GM19452 (cell line): Measurements from ENCODE around the gene DSTN.

ENCODE experiments used
- ATAC-seq: cut with Tn5 transposase; IDR thresholded peaks from one replicate; pipeline ENCODE4 v1.9.1; 2021; ENCODE audit not compliant: unreplicated experiment

Gene DSTN

GRCh38 chr20:17611540-17612286 is 41.8 kb downstream of the DSTN start:
- no peak for ATAC-seq

- no peak for ATAC-seq
Observed at GRCh38 chr20:17612287-17612991, 42.6 kb downstream of the DSTN start.

DNA sequence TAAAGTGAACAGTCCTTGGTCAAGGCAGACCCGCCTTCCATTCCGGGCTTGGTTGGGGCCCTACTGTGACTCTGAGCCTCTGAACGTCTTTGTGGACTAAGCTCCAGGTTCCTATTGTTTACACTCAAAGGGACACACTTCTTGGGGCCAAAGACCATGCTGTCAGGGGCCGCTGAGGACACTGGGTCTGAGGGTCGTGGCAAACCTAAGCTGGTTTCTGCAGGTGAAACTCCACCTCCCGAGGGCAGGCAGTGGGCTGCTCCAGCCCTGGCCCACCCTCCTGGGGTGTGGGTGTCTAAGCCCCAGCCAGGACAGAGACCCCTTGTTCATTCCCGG is 43.1 kb downstream of the DSTN start:
- ATAC-seq = no peak

GRCh38 chr20:17613328-17614175 is 43.7 kb downstream of the DSTN start:
- no peak for ATAC-seq

DNA sequence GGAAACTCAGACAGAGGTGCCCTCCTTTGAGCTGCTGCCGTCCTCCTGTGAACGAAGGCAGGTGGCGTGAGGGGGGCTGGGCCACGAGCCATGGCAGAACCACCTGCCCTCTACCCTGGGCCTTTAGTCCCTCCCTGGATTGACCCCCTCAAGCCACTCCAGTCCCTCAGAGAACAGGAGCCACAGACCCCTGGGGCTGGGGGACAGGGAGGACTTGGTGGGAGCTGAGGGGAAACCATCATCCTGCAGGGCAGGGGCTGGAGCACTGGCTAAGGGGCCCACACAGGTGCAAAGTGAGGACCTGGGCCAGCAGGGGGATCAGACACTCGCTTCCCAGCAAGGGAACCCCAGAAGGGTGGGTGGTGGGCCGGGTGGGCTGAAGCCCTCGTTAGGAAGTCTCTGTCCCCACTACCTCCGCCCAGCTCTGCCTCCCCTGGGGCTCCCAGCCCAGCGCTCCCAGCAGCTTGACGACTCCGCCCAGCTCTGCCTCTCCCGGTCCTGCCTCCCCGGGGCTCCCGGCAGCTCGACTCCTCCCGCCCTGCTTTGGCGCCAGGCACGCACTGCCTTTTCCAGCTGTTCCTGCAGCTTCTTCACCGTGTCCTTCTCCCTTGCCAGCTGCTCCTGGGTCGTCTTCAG is 44.4 kb downstream of the DSTN start:
- ATAC-seq = no peak

- no peak for ATAC-seq
Observed at GRCh38 chr20:17614812-17615644, 45.2 kb downstream of the DSTN start.

GRCh38 chr20:17615645-17616479 is 46.0 kb downstream of the DSTN start:
- no peak for ATAC-seq

DNA sequence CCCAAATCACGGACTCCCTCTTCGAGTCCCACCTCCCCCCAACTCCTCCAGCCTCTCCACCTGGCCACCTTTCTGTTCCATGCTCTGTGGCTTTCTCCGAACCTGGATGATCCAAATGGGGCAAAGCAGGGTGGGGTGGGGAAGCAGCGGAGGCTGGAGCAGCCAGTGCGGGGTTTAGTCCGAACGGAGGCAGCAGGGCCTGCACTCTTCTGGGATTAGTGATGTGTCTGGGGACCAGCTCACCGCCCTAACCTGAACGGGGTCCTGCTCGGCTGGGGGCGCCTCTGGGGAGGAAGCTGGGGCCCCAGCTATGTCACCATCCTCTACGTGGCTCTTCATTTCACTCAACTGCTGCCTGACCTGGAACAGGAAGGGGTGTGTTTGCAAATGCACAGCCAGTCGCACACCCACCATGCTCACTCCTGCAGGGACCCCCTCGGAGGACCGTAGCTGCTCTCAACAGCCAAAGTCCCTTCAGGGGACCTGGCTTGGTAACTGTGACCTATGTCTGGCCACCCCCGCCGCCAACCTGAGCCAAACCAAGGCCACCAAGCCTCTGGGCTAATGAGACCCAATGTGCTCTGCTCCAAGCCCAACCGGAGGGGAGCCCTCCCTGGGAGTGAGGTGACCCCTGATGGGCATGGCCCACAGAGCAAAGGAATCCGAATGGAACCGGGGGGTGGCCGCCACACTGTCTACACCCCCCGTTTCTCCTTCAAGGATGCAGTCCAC is 46.8 kb downstream of the DSTN start:
- ATAC-seq = no peak

DNA sequence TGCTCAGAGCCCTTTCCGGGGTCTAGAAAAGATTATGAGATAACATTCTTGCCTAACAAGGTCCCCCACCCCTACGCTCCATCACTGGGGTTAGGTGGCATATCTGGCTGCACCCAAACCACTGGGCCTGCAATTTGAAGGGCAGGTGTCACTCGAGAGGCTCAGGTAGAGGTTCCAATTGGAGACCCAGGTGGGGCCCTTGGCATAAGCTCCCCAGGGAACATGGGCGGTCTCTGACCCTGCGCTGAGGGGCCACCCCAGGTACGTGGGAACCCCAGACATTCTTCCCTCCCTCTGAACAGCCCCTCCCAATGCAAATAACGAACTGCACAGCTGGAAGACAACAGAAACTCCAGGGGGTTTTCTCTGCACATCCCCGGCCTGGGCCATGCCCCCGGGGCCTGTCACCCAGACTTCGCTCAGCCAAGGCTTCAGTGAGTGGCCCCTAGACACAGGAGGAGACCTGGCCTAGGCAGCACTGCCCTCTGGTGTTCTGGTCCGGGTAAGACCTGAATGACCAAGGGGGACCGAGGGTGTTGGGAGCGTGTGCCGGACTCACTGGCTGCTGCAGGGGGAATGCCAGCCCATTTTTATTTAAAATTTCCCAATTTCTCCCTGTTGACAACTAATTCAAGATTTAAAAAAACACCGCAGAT is 47.5 kb downstream of the DSTN start:
- no peak for ATAC-seq

- no peak for ATAC-seq
Observed at GRCh38 chr20:17617868-17618672, 48.2 kb downstream of the DSTN start.

DNA sequence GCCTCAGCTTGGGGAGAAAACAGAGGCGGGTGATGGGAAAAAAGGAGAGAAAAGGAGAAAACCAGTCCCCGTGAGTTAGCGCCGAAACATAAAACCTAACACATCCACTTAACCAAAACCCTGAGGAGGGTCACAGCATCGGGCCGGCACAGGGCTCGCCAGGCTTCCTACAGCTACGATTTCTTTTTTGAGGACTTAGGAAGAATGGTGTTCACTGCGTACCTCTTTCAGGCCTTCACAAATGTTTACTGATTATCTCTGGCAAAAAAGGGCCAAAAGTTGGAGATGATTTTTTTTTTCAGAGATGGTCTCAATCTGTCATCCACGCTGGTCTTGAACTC is 48.8 kb downstream of the DSTN start:
- no peak for ATAC-seq

- no peak for ATAC-seq
Observed at GRCh38 chr20:17619351-17620093, 49.6 kb downstream of the DSTN start.

DNA sequence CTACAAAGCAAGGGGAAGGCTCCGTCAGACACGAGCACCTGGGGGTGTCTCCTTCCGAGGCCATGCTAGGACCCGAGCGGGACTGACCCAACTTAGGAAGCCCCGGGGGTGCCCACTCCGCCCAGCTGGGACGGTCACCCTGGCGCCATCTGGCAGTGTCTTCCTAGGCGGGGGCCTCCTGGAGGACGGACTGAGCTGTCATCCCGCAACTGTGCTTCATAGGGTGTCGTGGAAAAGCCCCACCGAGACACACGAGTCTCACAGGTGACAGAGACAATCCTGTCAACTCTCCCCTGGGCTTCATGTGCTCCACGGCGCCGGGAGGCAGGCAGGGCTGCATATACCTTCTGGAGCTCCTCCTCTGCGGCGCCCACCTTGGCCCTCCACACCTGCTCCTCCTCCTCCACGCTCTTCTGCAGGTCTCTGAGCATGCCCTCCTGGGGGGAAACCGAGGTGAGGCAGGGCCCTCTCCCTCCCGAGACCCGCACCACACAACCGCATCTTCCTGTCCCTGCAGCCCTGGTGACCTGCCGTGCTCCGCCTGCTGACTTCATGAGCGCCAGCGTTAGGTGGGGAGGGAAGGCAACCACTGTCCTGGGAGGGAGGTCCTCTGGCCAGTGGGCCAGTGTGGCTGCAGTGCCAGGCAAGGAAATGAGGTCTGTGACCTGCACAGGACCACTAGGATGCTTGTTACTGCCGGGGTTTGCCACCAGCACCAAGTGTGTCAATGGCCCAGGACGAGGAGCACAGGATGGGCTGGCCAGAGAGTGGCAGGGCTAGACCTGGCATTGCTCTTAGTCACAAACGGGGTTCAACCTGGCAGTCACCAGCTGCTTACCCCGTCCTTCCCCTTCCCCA is 50.7 kb downstream of the DSTN start:
- ATAC-seq = no peak

DNA sequence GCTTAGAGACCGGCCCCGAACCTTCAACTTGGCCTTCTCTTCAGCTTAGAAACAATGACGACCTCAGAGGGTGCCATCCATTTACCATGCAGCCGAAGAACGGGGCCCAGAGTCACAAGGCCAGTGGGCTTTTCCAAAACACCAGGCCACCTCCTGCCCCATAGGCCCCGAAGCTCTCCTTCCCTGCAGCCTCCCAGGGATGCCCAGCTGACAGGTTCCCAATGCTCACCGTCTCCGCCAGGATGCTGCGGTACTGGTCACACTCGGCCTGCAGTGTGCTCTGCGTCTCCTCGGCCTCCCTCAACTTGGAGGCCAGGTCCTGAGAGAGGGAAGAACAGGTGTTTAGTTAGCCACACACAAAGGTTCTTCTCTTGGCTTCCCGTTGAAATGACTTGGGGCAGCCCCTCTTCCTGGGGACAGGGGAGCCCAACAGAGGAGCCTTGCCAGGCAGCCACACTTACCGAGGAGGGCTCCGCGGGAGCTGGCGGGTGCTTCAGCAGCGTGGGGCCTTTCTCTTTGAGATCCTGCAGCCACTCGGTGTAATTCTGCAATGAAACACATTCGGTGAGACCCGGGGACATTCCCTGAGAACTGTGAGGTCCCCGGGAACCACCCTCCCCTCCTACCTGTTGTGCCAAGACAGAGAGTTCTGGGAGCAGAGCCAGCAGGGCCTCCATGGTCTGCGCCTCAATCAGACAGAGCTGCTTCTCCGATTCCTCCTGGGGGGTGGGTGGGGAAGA is 51.5 kb downstream of the DSTN start:
- no peak for ATAC-seq

DNA sequence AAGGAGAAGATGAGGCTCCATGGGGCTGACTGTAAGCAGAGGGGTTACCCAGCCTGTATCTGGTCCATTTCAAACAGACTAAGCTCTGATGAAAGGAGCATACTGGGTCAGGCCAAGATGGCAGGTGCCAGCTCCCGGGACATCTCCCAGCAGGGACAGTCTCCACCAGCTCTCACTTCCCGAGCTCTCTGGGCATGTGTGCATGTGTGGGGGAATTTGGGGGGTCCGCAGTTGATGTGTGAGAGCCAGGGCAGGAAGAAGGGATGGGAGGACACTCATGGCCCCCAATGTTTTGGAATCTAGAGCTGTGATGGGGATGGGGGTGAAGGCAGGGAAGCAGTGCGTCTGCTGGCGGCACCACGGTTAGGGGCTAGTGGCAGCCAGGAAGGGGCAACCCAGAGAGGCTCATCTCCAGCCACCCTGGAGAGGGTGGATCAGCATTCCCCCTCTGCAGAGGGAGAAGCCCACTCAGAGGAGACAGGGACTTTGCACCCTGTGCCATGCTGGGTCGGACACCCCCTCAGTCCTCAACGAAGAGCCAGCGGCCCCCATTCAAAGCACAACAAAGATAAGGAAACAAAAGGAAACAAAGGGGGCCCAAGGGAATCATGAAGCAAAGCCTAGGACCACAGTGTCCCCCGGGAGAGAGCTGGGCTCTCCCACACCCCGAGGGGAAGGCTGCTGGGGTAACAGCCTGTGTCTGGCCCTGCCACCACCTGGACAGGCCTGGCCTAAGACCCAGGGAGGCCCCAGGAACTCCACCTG is 52.4 kb downstream of the DSTN start:
- no peak for ATAC-seq
